Measurements from ENCODE around the gene ITGB7.

DNA sequence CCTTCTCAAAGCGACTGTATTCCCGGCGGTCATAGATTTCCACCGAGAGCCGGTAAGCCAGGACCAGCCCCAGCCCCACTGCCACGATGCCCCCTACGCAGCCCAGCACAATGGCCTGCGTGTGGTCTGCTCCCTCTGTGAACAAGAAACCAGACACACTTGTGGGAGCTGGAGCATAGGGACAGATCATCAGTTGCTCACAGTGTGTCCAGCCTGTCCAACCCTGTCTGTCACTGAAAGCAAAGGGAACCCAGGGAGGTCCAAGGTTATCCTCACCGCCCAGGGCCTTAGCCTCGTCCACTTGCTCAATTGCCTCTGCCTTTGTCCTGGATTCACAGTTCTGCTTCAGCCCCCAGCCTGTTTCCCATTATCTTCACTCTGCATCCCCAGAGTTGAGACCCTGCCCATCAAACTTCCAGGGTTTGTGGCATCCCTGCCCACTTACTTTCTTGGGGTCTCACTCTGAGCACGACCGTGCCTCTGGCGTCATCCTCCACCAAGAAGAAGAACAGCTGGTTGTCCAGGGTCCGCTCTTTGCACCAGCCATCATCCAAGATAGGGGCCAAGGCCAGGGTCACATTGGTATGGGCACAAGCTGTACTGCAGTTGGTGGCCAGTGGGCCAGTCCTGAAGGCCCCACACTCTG is 15.0 kb downstream of the ITGB7 start:
- TF ChIP-seq, protein P1, sequence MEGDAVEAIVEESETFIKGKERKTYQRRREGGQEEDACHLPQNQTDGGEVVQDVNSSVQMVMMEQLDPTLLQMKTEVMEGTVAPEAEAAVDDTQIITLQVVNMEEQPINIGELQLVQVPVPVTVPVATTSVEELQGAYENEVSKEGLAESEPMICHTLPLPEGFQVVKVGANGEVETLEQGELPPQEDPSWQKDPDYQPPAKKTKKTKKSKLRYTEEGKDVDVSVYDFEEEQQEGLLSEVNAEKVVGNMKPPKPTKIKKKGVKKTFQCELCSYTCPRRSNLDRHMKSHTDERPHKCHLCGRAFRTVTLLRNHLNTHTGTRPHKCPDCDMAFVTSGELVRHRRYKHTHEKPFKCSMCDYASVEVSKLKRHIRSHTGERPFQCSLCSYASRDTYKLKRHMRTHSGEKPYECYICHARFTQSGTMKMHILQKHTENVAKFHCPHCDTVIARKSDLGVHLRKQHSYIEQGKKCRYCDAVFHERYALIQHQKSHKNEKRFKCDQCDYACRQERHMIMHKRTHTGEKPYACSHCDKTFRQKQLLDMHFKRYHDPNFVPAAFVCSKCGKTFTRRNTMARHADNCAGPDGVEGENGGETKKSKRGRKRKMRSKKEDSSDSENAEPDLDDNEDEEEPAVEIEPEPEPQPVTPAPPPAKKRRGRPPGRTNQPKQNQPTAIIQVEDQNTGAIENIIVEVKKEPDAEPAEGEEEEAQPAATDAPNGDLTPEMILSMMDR (conservative IDR thresholded peaks at IDR 0.05; ENCODE audit: low read depth, low read length) = no peak
- no peak for TF ChIP-seq EZH2 (IDR thresholded peaks at IDR 0.05; ENCODE audit: borderline replicate concordance, low read depth, low read length, poor library complexity, severe bottlenecking)

Data from A673 (cell line).